ENCODE results near the gene ADCY2.

DNA sequence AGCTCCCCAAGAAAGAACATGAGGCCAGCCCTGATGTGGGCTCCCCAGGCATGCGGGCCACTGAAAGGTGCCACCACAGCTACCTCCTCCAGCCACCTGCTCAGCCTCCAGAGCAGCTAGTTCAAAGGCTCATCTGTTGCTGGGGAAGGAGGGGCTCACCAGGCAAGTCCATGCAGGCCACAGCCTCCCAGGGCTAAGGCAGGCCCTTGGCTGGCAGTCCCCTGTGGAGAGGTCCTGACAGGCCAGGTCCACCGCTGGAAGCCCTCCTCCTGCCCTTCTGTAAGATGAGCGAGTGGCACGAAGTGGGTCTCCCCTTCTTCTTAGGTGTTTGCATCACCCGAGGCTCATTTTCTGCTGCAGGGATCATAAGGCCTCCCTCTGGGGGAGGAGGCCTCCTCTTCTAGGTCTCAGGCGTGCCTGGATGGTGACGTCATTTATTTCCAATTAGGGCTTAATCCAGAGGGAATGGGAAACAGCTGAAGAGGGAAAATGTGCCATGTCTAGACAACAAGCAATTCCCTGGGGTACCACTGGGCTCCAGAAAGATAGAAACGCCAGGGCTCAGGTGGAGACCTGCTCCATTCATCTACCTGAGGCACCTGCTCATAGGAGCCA is 363.4 kb downstream of the ADCY2 start:
- no peak for TF ChIP-seq CTCF (IDR thresholded peaks at IDR 0.05)
- TF ChIP-seq POLR2AphosphoS5 (IDR thresholded peaks at IDR 0.05), result no peak

Measured in prostate gland (tissue), 2 donors.